ENCODE measurements around the gene EFCAB8. TPM values are rescaled to one million over a fixed set of nuclear protein-coding genes. Genes with fewer than 3 reads are reported as not detected.

Gene EFCAB8
- total RNA-seq, 2 experiments from 2014 or later = not detected

DNA sequence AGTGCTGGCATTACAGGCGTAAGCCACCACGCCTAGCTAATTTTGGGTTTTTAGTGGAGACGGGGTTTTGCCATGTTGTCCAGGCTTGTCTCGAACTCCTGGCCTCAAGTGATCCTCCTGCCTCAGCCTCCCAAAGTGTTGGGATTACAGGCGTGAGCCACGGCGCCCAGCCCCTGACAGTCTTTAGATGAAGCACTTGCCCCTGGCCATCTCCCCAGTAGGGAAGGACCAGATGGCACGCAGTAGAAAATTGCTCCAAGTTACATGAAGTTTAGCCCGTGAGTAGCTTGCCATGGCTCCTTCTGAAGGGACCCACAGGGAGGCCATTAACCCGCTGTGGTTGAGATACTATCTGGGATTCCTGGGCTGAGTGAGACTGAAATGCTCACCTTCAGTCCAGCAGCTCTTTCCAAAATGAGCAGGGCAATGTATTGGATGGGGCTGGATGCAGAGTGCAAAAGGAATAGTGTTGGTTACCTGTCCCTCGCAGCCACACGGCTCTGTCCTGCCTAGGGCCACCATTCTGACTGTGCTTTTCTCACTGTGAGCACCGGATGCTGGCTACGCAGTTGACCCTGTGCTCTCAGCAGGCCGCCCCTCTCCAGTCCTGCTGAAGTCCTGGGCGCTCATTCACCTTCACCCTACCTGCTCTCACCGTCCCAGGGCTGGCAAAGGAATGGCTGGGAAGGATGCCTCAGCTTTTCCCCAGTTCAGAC is 66.9 kb downstream of the EFCAB8 start:
- Histone ChIP-seq H4K20me1 (ENCODE audit: insufficient read depth, low read length) (no peaks in the 10 kb centered on the region), H2AFZ (ENCODE audit: low read length) (no peak overlapping the region), H3K4me2 (ENCODE audit: low read length) (no peak overlapping the region), H3K4me3 (ENCODE audit: low read depth, low read length, poor library complexity, severe bottlenecking) (no peak overlapping the region), H3K36me3 (ENCODE audit: insufficient read depth, low read length) (no peaks in the 10 kb centered on the region), H3K79me2 (ENCODE audit: insufficient read depth, low read depth, low read length) (no peaks in the 10 kb centered on the region), H3K4me1 (ENCODE audit: insufficient read depth, low read length, poor library complexity, severe bottlenecking) (no peaks in the 10 kb centered on the region), H3K9me3 (ENCODE audit: low read length) (no peaks in the 10 kb centered on the region), H3K27ac (ENCODE audit: low read depth, low read length, poor library complexity, severe bottlenecking) (no peak overlapping the region), H3K9me2 (ENCODE audit: insufficient read depth, low read length) (no peaks in the 10 kb centered on the region)
- BruUV-seq (replicated peaks) = no TSS peak
- ChIA-PET CTCF (ENCODE audit: unreplicated experiment) (no interaction called here), POLR2A (no interaction called here)
- intact Hi-C loops (cut with micrococcal nuclease; ENCODE audit: unreplicated experiment) = no loop called here
- no peak for DNase-seq (ENCODE audit: low spot score)
- TF ChIP-seq EZH2phosphoT487 (IDR thresholded peaks at IDR 0.05; ENCODE audit: borderline replicate concordance, low read depth, low read length) = no peak
- TF ChIP-seq, protein P1, sequence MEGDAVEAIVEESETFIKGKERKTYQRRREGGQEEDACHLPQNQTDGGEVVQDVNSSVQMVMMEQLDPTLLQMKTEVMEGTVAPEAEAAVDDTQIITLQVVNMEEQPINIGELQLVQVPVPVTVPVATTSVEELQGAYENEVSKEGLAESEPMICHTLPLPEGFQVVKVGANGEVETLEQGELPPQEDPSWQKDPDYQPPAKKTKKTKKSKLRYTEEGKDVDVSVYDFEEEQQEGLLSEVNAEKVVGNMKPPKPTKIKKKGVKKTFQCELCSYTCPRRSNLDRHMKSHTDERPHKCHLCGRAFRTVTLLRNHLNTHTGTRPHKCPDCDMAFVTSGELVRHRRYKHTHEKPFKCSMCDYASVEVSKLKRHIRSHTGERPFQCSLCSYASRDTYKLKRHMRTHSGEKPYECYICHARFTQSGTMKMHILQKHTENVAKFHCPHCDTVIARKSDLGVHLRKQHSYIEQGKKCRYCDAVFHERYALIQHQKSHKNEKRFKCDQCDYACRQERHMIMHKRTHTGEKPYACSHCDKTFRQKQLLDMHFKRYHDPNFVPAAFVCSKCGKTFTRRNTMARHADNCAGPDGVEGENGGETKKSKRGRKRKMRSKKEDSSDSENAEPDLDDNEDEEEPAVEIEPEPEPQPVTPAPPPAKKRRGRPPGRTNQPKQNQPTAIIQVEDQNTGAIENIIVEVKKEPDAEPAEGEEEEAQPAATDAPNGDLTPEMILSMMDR (conservative IDR thresholded peaks at IDR 0.05; ENCODE audit: low read length) = no peak

DNA sequence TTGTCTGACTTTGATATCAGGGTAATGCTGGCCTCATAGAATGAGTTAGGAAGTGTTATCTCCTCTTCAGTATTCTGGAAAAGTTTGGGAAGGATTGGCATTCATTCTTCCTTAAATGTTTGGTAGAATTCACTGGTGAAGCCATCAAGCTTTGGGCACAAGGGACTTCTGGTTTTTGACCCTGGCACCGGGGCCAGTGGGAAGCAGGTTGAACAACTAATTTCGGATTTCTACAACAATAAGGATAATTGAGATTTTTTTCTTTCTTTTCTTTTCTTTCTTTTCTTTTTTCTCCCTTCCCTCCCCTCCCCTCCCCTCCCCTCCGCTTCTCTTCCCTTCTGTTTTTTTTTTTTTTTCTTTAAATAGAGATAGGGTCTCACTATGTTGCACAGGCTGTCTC is 70.4 kb downstream of the EFCAB8 start:
- H4K20me1 ChIP-seq (ENCODE audit: insufficient read depth, low read length) = no peaks in the 10 kb centered on the region
- no TSS peak for BruUV-seq (replicated peaks)
- ChIA-PET POLR2A (no interaction called here), CTCF (ENCODE audit: unreplicated experiment) (no interaction called here)
- no peak overlapping the region for H3K4me3 ChIP-seq (ENCODE audit: low read depth, low read length, poor library complexity, severe bottlenecking)
- H2AFZ ChIP-seq (ENCODE audit: low read length) = no peak overlapping the region
- TF ChIP-seq, protein P1 (conservative IDR thresholded peaks at IDR 0.05; ENCODE audit: low read length) = no peak
- no peak for TF ChIP-seq EZH2phosphoT487 (IDR thresholded peaks at IDR 0.05; ENCODE audit: borderline replicate concordance, low read depth, low read length)
- intact Hi-C loops (cut with micrococcal nuclease; ENCODE audit: unreplicated experiment) = no loop called here
- H3K79me2 ChIP-seq (ENCODE audit: insufficient read depth, low read depth, low read length) = no peaks in the 10 kb centered on the region
- H3K9me2 ChIP-seq (ENCODE audit: insufficient read depth, low read length) = no peaks in the 10 kb centered on the region
- no peaks in the 10 kb centered on the region for H3K4me1 ChIP-seq (ENCODE audit: insufficient read depth, low read length, poor library complexity, severe bottlenecking)
- no peak for DNase-seq (ENCODE audit: low spot score)
- H3K36me3 ChIP-seq (ENCODE audit: insufficient read depth, low read length) = no peaks in the 10 kb centered on the region
- H3K27ac ChIP-seq (ENCODE audit: low read depth, low read length, poor library complexity, severe bottlenecking) = no peak overlapping the region
- no peak overlapping the region for H3K4me2 ChIP-seq (ENCODE audit: low read length)
- H3K9me3 ChIP-seq (ENCODE audit: low read length) = no peaks in the 10 kb centered on the region

DNA sequence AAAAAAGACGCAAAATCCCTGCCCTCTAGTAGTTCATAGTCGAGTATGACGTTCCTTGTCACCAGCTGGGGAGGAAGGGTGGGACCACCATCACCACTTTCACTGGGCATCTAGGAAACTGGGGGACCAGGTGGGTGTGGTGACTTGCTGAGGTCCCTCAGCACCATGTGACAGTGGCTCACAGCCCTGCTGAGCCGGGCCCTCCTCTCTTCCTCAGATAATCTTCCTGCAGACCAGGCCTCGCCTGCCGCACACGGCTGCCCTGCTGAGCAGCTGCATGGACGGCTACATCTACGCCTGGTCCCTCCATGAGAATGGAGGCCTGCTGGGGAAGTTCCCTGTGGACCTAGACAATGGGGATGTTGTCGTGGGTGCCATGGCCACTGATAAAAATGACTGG is 71.5 kb downstream of the EFCAB8 start:
- POLR2A ChIA-PET = no interaction called here
- no peak overlapping the region for H3K27ac ChIP-seq (ENCODE audit: low read depth, low read length, poor library complexity, severe bottlenecking)
- no peaks in the 10 kb centered on the region for H3K36me3 ChIP-seq (ENCODE audit: insufficient read depth, low read length)
- H3K4me2 ChIP-seq (ENCODE audit: low read length) = no peak overlapping the region
- intact Hi-C loops (cut with micrococcal nuclease; ENCODE audit: unreplicated experiment) = no loop called here
- H4K20me1 ChIP-seq (ENCODE audit: insufficient read depth, low read length) = no peaks in the 10 kb centered on the region
- H3K4me3 ChIP-seq (ENCODE audit: low read depth, low read length, poor library complexity, severe bottlenecking) = no peak overlapping the region
- no peaks in the 10 kb centered on the region for H3K9me2 ChIP-seq (ENCODE audit: insufficient read depth, low read length)
- H3K4me1 ChIP-seq (ENCODE audit: insufficient read depth, low read length, poor library complexity, severe bottlenecking) = no peaks in the 10 kb centered on the region
- H3K79me2 ChIP-seq (ENCODE audit: insufficient read depth, low read depth, low read length) = no peaks in the 10 kb centered on the region
- CTCF ChIA-PET (ENCODE audit: unreplicated experiment) = no interaction called here
- H3K9me3 ChIP-seq (ENCODE audit: low read length) = no peaks in the 10 kb centered on the region
- no peak overlapping the region for H2AFZ ChIP-seq (ENCODE audit: low read length)
- no TSS peak for BruUV-seq (replicated peaks)
- TF ChIP-seq, protein P1 (conservative IDR thresholded peaks at IDR 0.05; ENCODE audit: low read length) = no peak
- no peak for TF ChIP-seq EZH2phosphoT487 (IDR thresholded peaks at IDR 0.05; ENCODE audit: borderline replicate concordance, low read depth, low read length)
- DNase-seq (ENCODE audit: low spot score) = no peak

All from OCI-LY7 (cell line).